Measurements from ENCODE around the gene PMEPA1.

GRCh38 chr20:57676589-57677583 is 32.9 kb downstream of the PMEPA1 start:
- TF ChIP-seq, protein P1, sequence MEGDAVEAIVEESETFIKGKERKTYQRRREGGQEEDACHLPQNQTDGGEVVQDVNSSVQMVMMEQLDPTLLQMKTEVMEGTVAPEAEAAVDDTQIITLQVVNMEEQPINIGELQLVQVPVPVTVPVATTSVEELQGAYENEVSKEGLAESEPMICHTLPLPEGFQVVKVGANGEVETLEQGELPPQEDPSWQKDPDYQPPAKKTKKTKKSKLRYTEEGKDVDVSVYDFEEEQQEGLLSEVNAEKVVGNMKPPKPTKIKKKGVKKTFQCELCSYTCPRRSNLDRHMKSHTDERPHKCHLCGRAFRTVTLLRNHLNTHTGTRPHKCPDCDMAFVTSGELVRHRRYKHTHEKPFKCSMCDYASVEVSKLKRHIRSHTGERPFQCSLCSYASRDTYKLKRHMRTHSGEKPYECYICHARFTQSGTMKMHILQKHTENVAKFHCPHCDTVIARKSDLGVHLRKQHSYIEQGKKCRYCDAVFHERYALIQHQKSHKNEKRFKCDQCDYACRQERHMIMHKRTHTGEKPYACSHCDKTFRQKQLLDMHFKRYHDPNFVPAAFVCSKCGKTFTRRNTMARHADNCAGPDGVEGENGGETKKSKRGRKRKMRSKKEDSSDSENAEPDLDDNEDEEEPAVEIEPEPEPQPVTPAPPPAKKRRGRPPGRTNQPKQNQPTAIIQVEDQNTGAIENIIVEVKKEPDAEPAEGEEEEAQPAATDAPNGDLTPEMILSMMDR (IDR thresholded peaks at IDR 0.05; ENCODE audit: extremely low read depth in 1 of 2, insufficient read depth in 1 of 2, low read depth in 1 of 2, low read length in 2 of 2), result no peak
- TF ChIP-seq POLR2A (IDR thresholded peaks at IDR 0.05; ENCODE audit: low read depth, low read length) (no peak), POLR2AphosphoS5 (IDR thresholded peaks at IDR 0.05; ENCODE audit: insufficient read depth, low read depth, low read length) (no peak), JUN (IDR thresholded peaks at IDR 0.05; ENCODE audit: borderline replicate concordance, insufficient read depth, insufficient read length, low read depth) (no peak), EZH2 (IDR thresholded peaks at IDR 0.05; ENCODE audit: borderline replicate concordance, low read depth, low read length, severe bottlenecking) (no peak), MAX (IDR thresholded peaks at IDR 0.05; ENCODE audit: insufficient read depth, insufficient read length) (no peak), MYC (IDR thresholded peaks at IDR 0.05; ENCODE audit: low read depth, low read length) (no peak)

All from endothelial cell of umbilical vein (primary cell).